HFFc6 (cell line): ENCODE results near the gene MPRIP. TPM values are rescaled to one million over a fixed set of nuclear protein-coding genes. Genes with fewer than 3 reads are reported as not detected.

Source experiments
- DNase-seq: peaks from one replicate; pipeline ENCODE4 v3.0.0-alpha.2; 2018
- H3K27ac Mint-ChIP-seq: 2 replicates; pipeline ENCODE4 v1.8.0; 2020; ENCODE audit warnings: mild to moderate bottlenecking, mixed read lengths
- H3K27me3 Mint-ChIP-seq: 2 replicates; pipeline ENCODE4 v1.8.0; 2021; ENCODE audit warnings: mild to moderate bottlenecking, moderate library complexity, mixed read lengths; ENCODE audit not compliant: insufficient read depth
- H3K36me3 Mint-ChIP-seq: 2 replicates; pipeline ENCODE4 v1.8.0; 2021; ENCODE audit warnings: low read depth, mixed read lengths
- H3K4me1 Mint-ChIP-seq: 2 replicates; pipeline ENCODE4 v1.8.0; 2020; ENCODE audit warnings: low read depth, mixed read lengths
- H3K4me3 Mint-ChIP-seq: 2 replicates; pipeline ENCODE4 v1.8.0; 2020; ENCODE audit warnings: mild to moderate bottlenecking, moderate library complexity, mixed read lengths
- H3K9me3 Mint-ChIP-seq: 2 replicates; pipeline ENCODE4 v1.8.0; 2020; ENCODE audit warnings: mild to moderate bottlenecking, mixed read lengths
- total RNA-seq, 6 experiments: library from RNA; stranded (reverse); fragmentation: NEBNext Ultra II Directional; extraction: Animal tissue kit (Norgen Biotek cat#: 25700); gene quantifications; 2 replicates in 1 of 6; 3 replicates in 5 of 6; pipeline ENCODE4 v1.2.3, GENCODE V29; 2021
- TF ChIP-seq, protein P1 (sequence below): fragments of 200-600 bp; sonication (generic); IDR thresholded peaks from 2 replicates; pipeline ENCODE4 v1.5.0; 2021; ENCODE audit warnings: antibody characterized with exemption, mild to moderate bottlenecking

The MPRIP gene
- total RNA-seq, 6 experiments from 2014 or later, result 350 to 409 (median 372) TPM

DNA sequence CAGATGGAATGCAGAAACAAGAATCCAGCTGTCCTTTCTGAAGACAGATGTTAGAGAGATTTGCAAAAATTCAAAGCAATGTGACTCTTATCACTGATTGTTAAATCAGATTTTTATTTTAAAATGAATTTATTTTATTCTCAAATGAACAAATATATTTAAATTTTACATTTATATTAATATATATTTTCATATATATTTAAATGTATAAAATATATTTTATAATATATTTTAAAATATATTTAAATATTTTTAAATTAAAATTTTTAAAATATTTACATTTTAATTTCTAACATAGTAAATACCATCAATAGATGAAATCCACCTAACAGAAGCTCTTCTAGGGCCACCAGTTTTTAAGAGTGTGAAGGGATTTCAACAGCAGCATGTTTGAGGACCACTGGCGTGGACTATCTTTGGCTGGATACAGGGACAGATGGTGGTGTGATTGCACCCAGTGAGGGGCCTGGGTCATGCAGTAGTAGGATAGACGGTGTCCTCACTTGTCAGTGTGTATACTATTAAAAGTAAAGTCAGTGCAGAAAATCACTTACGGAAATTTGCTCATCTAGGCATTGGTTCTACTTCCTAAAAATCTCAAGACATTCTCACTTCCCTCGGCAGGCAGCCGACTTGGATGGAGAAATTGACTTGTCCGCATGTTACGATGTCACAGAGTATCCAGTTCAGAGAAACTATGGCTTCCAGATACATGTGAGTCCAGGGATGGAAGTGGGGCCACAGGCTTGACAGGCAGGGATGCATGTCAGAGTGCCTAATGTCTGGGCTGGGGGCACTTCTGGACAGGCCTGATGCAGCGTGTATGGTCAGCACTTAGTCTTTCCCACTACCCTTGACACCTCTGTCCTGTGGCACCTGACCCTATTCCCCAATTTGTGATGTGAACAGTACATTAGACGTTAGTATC lies 107.5 kb downstream of the MPRIP start:
- H3K27ac Mint-ChIP-seq, result peak overlapping the region; percentile 43
- no peak for DNase-seq
- H3K4me3 Mint-ChIP-seq, result no peak overlapping the region
- H3K9me3 Mint-ChIP-seq, result no peaks in the 10 kb centered on the region
- TF ChIP-seq, protein P1, sequence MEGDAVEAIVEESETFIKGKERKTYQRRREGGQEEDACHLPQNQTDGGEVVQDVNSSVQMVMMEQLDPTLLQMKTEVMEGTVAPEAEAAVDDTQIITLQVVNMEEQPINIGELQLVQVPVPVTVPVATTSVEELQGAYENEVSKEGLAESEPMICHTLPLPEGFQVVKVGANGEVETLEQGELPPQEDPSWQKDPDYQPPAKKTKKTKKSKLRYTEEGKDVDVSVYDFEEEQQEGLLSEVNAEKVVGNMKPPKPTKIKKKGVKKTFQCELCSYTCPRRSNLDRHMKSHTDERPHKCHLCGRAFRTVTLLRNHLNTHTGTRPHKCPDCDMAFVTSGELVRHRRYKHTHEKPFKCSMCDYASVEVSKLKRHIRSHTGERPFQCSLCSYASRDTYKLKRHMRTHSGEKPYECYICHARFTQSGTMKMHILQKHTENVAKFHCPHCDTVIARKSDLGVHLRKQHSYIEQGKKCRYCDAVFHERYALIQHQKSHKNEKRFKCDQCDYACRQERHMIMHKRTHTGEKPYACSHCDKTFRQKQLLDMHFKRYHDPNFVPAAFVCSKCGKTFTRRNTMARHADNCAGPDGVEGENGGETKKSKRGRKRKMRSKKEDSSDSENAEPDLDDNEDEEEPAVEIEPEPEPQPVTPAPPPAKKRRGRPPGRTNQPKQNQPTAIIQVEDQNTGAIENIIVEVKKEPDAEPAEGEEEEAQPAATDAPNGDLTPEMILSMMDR, result no peak
- peaks cover 48% of the 10 kb centered on the region for H3K36me3 Mint-ChIP-seq
- H3K4me1 Mint-ChIP-seq, result peaks cover 69% of the 10 kb centered on the region
- peaks cover 5% of the 10 kb centered on the region; the same call in 1 of the 2 replicates for H3K27me3 Mint-ChIP-seq

DNA sequence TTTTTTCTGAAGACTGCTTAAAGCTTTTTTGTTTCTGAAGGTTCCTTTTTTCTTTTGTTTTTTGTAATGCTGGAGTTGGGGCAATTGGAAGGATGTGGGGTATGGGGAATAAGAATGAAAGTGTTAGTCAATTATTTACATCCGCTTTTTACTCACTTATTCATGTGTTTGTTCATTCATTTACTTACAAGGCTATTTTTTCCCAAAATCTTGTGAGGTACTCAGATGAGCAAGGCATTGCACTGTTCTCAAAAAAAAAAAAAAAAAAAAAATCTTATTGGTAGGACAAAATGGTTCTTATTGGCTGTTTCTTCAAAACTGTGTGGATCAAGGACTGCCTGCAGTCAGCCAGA lies 108.2 kb downstream of the MPRIP start:
- Mint-ChIP-seq H3K9me3 (no peaks in the 10 kb centered on the region), H3K27ac (peak overlapping the region; percentile 43), H3K4me1 (peaks cover 75% of the 10 kb centered on the region), H3K27me3 (peaks cover 5% of the 10 kb centered on the region; the same call in 1 of the 2 replicates), H3K36me3 (peaks cover 52% of the 10 kb centered on the region), H3K4me3 (no peak overlapping the region)
- DNase-seq, result no peak
- TF ChIP-seq, protein P1, result no peak

DNA sequence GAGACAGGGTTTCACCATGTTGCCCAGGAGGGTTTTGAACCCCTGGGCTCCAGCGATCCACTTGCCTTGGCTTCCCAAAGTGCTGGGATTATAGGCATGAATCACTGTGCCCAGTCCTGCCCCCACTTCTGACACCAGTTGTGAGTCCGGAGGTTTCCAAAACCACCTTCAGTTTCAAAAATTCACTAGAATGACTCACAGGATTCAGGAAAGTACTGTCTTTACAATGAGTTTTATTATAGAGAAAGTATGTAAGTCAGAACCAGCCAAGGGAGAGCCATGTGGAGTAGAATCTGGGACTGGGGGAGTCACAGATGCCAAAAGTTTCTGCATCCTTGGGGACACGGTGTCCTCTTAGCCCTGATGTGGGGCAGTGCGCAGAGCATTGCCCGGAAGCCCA lies 108.8 kb downstream of the MPRIP start:
- TF ChIP-seq, protein P1, result no peak
- Mint-ChIP-seq H3K4me1 (peaks cover 82% of the 10 kb centered on the region), H3K27ac (peak overlapping the region; percentile 92), H3K36me3 (peaks cover 55% of the 10 kb centered on the region), H3K27me3 (peaks cover 11% of the 10 kb centered on the region), H3K4me3 (peak overlapping the region; percentile 72), H3K9me3 (no peaks in the 10 kb centered on the region)
- DNase-seq, result peak; percentile 93

DNA sequence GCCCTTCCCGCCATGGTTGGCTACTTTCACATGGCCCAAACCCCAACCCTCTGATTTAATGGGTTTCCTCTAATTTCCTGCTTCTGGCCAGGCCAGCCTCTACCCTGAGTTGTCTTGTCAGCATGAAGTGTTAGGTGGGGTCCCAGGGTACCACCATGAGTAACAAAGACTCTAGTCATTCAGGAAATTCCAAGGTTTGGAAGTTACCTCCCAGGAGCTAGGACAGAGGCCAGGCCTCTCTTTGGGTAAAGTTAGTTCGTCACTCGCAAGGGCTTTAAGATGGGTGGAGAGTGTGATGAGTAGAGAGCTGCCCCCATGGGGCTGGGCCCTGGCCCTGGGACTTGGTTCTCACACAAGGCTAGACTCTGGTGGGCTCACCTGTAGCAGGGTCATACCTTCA lies 109.3 kb downstream of the MPRIP start:
- DNase-seq, result no peak
- peaks cover 86% of the 10 kb centered on the region for H3K4me1 Mint-ChIP-seq
- H3K36me3 Mint-ChIP-seq, result peaks cover 55% of the 10 kb centered on the region
- H3K27me3 Mint-ChIP-seq, result peaks cover 12% of the 10 kb centered on the region
- TF ChIP-seq, protein P1, result no peak
- peak overlapping the region; percentile 92 for H3K27ac Mint-ChIP-seq
- H3K4me3 Mint-ChIP-seq, result peak overlapping the region; percentile 72
- no peaks in the 10 kb centered on the region for H3K9me3 Mint-ChIP-seq

DNA sequence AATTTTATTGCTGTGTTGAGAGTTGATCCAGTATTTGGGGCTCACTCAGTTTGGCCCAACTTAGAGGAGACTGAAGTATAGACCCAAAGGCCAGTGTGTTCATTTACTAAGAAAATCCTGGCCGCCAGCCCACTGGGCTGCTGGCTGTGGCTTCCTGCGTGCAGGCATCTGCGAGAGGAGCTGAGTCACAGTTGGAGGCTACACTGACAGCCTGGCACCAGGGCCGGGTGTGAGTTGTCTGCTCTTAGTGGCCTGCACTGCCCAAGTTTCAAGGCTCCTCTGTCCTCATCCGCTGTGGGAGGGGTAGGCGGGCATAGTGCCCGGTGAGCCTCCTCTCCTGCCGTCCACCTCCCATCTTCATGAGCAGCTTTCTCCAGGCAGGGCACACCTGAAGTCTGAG lies 109.7 kb downstream of the MPRIP start:
- H3K9me3 Mint-ChIP-seq, result no peaks in the 10 kb centered on the region
- H3K27me3 Mint-ChIP-seq, result peaks cover 11% of the 10 kb centered on the region
- TF ChIP-seq, protein P1, result no peak
- peak overlapping the region; percentile 72 for H3K4me3 Mint-ChIP-seq
- DNase-seq, result peak; percentile 95
- peaks cover 55% of the 10 kb centered on the region for H3K36me3 Mint-ChIP-seq
- H3K27ac Mint-ChIP-seq, result peak overlapping the region; percentile 92
- peaks cover 86% of the 10 kb centered on the region for H3K4me1 Mint-ChIP-seq
